Hepatocyte (in vitro differentiated cells): ENCODE data around the gene DNAH5.

Experiments used
- EZH2 ChIP-seq: fragments of 200-600 bp; sonication (generic); IDR thresholded peaks from 2 replicates; pipeline ENCODE4 v1.6.1; 2016; ENCODE audit warnings: antibody characterized with exemption, mild to moderate bottlenecking, borderline replicate concordance
- TF ChIP-seq, protein P1 (sequence below): fragments of 200-600 bp; sonication (generic); IDR thresholded peaks from 2 replicates; pipeline ENCODE4 v1.5.1; 2016; ENCODE audit warnings: antibody characterized with exemption, mild to moderate bottlenecking; ENCODE audit not compliant: poor library complexity

DNA sequence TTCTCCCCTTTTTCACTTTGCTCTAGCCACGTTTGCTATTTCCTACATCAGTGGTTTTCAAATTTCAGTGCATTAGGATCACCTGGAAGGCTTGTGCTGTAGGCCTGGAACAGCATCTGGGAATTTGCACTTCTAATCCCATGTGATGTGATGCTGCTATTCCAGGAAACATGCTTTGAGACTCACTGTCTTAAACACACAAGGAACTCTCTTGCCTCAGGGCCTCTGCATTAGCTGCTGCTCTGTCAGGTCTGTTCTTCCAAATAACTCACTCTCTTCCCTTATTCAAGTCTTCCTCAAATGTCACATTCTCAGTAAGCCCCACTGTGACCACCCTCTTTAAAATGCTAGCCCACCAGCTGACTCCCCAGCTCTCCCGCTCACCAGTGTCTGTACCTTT lies 204.0 kb downstream of the DNAH5 start:
- TF ChIP-seq, protein P1, sequence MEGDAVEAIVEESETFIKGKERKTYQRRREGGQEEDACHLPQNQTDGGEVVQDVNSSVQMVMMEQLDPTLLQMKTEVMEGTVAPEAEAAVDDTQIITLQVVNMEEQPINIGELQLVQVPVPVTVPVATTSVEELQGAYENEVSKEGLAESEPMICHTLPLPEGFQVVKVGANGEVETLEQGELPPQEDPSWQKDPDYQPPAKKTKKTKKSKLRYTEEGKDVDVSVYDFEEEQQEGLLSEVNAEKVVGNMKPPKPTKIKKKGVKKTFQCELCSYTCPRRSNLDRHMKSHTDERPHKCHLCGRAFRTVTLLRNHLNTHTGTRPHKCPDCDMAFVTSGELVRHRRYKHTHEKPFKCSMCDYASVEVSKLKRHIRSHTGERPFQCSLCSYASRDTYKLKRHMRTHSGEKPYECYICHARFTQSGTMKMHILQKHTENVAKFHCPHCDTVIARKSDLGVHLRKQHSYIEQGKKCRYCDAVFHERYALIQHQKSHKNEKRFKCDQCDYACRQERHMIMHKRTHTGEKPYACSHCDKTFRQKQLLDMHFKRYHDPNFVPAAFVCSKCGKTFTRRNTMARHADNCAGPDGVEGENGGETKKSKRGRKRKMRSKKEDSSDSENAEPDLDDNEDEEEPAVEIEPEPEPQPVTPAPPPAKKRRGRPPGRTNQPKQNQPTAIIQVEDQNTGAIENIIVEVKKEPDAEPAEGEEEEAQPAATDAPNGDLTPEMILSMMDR: no peak
- TF ChIP-seq EZH2: no peak
